AG10803 (cell line): ENCODE measurements around the gene NCAPD3.

Experiments
- DNase-seq: peaks from one replicate; pipeline ENCODE4 v3.0.0; 2010; ENCODE audit warnings: low read depth
- H3K4me3 ChIP-seq: 2 replicates; pipeline ENCODE4 v1.5.1; 2011; ENCODE audit warnings: mild to moderate bottlenecking, low read length, control low read depth
- TF ChIP-seq, protein P1 (sequence below): conservative IDR thresholded peaks from 2 replicates; pipeline ENCODE4 v1.5.1; 2011; ENCODE audit warnings: mild to moderate bottlenecking, low read length, control low read depth, inconsistent platforms

The NCAPD3 gene

DNA sequence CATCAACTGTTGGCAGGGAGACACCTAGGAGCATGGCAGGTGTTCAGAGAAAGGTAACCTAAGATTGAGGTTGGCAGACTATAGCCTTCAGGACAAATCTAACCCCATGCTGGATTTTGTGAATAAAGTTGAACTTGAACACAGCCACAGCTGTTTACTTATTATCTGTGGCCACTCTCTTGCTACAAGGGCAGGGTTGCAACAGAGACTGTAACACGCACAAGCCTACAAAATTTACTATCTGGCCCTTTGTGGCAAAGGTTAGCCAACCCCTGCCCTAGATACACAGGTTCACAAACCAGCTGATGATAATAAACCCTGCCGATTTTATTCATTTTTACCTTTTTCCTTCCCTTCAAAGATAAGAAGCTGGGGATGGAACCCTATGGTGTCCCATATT is 26.9 kb upstream of the NCAPD3 start:
- H3K4me3 ChIP-seq, result no peak overlapping the region
- no peak for DNase-seq
- TF ChIP-seq, protein P1, sequence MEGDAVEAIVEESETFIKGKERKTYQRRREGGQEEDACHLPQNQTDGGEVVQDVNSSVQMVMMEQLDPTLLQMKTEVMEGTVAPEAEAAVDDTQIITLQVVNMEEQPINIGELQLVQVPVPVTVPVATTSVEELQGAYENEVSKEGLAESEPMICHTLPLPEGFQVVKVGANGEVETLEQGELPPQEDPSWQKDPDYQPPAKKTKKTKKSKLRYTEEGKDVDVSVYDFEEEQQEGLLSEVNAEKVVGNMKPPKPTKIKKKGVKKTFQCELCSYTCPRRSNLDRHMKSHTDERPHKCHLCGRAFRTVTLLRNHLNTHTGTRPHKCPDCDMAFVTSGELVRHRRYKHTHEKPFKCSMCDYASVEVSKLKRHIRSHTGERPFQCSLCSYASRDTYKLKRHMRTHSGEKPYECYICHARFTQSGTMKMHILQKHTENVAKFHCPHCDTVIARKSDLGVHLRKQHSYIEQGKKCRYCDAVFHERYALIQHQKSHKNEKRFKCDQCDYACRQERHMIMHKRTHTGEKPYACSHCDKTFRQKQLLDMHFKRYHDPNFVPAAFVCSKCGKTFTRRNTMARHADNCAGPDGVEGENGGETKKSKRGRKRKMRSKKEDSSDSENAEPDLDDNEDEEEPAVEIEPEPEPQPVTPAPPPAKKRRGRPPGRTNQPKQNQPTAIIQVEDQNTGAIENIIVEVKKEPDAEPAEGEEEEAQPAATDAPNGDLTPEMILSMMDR, result no peak

DNA sequence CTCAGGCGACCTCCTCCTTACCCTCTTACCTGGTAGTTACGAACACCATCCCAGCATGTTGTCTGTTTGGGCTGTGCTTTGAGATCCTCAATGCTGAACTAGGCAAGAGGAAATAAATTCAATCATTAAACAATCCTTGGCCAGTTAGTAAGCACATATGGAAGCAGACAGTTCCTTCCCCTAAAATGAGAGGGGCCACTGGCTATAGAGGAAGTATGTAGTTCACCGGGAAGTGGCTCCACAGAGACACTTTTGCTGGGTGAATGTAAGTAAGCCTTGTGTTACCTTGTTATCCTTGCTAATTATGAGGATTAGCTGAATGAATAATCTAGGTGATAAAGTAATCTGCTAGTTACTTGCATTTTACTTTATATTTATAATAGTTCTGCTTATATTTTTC is 26.5 kb upstream of the NCAPD3 start:
- H3K4me3 ChIP-seq, result no peak overlapping the region
- TF ChIP-seq, protein P1, result no peak
- no peak for DNase-seq

DNA sequence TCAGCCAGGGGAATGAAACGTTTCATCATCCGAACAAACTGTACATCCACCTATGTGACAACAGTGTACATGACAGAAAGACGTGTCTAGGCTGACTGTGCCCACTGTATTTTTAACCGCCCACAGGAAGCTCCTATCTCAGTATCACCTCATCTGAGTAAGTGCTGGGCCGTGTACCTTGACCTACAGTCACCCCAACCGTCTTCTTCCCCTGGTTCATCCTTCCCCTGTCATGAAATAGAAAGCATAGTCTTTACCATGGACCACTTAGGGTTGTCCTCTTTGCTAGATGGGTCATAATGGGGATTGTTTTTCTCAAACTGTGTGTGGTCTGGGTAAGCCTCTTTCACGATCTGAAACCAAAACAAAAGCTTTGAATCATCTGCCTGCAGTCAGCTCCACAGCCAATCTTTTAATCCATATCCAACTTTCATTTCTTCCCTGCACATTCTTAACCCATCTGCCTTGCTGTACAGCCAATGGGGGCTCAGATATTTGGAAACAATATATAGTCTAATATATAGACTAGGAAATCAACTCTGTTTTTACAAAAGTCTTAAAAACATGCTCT is 25.2 kb upstream of the NCAPD3 start:
- no peak overlapping the region for H3K4me3 ChIP-seq
- DNase-seq, result no peak
- TF ChIP-seq, protein P1, result no peak

DNA sequence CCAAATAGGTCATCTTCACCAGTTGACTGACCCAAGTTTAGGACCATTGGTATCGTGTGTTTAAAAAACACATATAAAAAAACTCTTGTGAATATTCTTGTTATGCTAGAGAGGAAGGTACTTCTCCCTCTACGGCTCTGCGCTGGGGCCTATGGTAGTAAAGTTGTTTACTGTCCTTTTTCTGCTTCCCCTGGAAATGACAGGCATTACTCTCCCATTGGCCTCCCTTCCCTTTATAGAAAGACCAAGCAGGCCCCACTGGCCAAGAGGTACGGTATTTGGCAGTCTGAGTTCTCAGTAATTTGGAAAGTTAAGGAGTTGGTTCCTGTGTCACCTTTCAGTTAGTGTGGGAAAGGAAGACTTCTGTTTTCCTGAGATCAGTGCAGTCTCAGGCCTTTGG is 22.9 kb upstream of the NCAPD3 start:
- TF ChIP-seq, protein P1, result no peak
- no peak for DNase-seq
- no peak overlapping the region for H3K4me3 ChIP-seq

DNA sequence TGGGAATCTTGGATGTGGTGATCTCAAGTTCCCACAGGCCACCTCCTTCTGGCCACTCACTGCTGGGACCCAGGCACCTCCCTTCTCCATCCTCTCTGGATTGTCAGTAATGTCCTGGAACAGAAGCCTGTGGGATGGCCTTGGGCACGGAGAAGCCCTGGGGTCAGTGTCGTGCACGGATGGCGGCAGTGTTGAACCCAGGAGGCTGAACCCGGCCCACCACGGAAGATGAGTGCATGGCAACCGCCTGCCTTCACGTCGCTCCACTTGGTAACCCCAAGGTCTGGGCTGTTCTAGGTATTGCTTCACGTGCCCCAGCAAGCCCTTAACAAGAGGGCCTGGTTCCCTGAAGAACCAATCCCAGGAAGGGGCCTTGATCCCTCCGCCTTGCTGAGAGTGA is 22.3 kb upstream of the NCAPD3 start:
- TF ChIP-seq, protein P1, result no peak
- no peak for DNase-seq
- H3K4me3 ChIP-seq, result no peak overlapping the region

DNA sequence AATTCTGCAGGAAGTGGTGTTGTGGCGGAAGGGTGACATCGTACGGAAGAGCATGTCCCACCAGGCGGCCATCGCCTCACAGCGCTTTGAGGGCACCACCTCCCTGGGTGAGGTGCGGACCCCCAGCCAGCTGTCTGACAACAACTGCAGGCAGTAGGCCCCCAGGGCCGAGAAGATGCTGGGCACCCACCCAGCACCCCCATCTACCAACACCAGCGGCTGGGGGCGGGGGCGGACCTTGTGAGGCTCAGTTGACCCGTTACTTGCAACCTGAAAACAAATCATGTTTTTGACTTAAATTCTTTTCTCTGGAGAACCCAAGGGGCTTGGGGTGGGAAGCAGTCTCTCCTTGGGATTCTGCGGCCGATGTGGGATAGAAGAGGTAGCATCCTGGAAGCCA is 21.7 kb upstream of the NCAPD3 start:
- DNase-seq, result no peak
- H3K4me3 ChIP-seq, result no peak overlapping the region
- TF ChIP-seq, protein P1, result no peak

DNA sequence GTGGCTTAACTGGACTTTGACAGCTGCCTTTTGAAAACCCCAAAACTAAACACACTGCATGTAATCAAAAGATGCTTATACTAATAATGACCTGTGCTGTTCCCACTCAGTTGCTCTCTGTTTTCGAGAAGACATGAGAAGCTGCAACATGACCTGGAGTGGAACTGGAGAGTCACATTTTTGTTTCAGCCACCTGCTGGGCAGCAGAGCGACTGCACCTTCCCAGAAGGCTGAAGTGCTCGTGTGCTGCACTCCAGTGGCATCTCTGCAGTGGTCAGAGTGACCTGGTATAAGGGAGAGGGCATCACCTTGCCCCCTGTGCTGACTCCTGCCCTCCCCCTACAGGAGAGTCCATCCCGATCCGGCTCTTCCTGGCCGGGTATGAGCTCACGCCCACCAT is 20.8 kb upstream of the NCAPD3 start:
- TF ChIP-seq, protein P1, result peak; percentile 52
- no peak overlapping the region for H3K4me3 ChIP-seq
- peak; percentile 27 for DNase-seq
